ENCODE results near the gene CNIH3. TPM values are rescaled to one million over a fixed set of nuclear protein-coding genes. Genes with fewer than 3 reads are reported as not detected.

Gene CNIH3
- total and polyA plus RNA-seq, 2 of the 4 experiments (the other 2 are of a cell fraction) = 2.0 to 2.9 TPM

- Histone ChIP-seq H3K9ac (ENCODE audit: low read depth, low read length) (no peak overlapping the region), H2AK5ac (ENCODE audit: low read depth, low read length) (no peak overlapping the region), H3K4me1 (ENCODE audit: control insufficient read depth, insufficient read depth, low read length) (peaks cover 7% of the 10 kb centered on the region), H2AK9ac (replicated peaks; ENCODE audit: low read depth, low read length, poor library complexity) (no peak overlapping the region), H4K5ac (ENCODE audit: low read depth, low read length) (no peak overlapping the region), H3K27ac (ENCODE audit: insufficient read depth, low read length) (no peak overlapping the region), H3K23ac (ENCODE audit: low read depth, low read length) (no peak overlapping the region), H4K20me1 (ENCODE audit: insufficient read depth, low read length) (no peaks in the 10 kb centered on the region), H3K79me1 (ENCODE audit: low read depth in 1 of 2, low read length in 2 of 2) (peaks cover 0 to 6% of the 10 kb centered on the region in 2 experiments; a peak in 1 of 4 replicates), H3K4me3 (ENCODE audit: insufficient read depth, low read depth, low read length) (no peak overlapping the region), H3K4ac (ENCODE audit: low read depth, low read length) (no peak overlapping the region), H3K56ac (ENCODE audit: extremely low read depth, insufficient read depth, low read length) (no peak overlapping the region), H2BK20ac (ENCODE audit: low read depth, low read length) (no peak overlapping the region), H2BK120ac (ENCODE audit: low read depth, low read length) (no peak overlapping the region), H3K4me2 (ENCODE audit: low read depth, low read length) (no peak overlapping the region), H3K18ac (ENCODE audit: low read depth, low read length) (no peak overlapping the region), H4K91ac (ENCODE audit: insufficient read depth, low read depth, low read length) (no peak overlapping the region), H2BK5ac (ENCODE audit: low read depth, low read length, poor library complexity, severe bottlenecking) (no peak overlapping the region), H2AFZ (replicated peaks; ENCODE audit: low read length, poor library complexity) (no peak overlapping the region), H3K27me3 (ENCODE audit: control insufficient read depth, insufficient read depth, low read length) (no peaks in the 10 kb centered on the region), H3K9me1 (ENCODE audit: insufficient read depth, low read length) (peaks cover 10% of the 10 kb centered on the region), H2BK15ac (ENCODE audit: low read depth, low read length) (no peak overlapping the region), H4K8ac (ENCODE audit: low read depth in 2 of 2, low read length in 2 of 2) (no peak overlapping the region), H3K14ac (replicated peaks; ENCODE audit: low read depth, low read length) (no peak overlapping the region), H3K9me3 (ENCODE audit: control insufficient read depth, insufficient read depth, low read length) (no peaks in the 10 kb centered on the region), H3K36me3 (ENCODE audit: control insufficient read depth, insufficient read depth, low read length) (no peaks in the 10 kb centered on the region)
- TF ChIP-seq CHD1 (IDR thresholded peaks at IDR 0.05; ENCODE audit: low read depth, low read length) (no peak), USF2 (IDR thresholded peaks at IDR 0.05; ENCODE audit: low read depth, low read length) (no peak), CTCF (conservative IDR thresholded peaks at IDR 0.05; ENCODE audit: low read depth, low read length) (no peak), SMC3 (IDR thresholded peaks at IDR 0.05; ENCODE audit: low read depth, low read length) (no peak), FOS (IDR thresholded peaks at IDR 0.05; ENCODE audit: low read depth, low read length) (no peak), CEBPB (IDR thresholded peaks at IDR 0.05; ENCODE audit: low read depth, low read length) (no peak), BHLHE40 (IDR thresholded peaks at IDR 0.05; ENCODE audit: low read depth, low read length) (no peak), RAD21 (IDR thresholded peaks at IDR 0.05; ENCODE audit: low read length) (no peak), RCOR1 (IDR thresholded peaks at IDR 0.05; ENCODE audit: insufficient replicate concordance, low read length) (no peak), MAZ (IDR thresholded peaks at IDR 0.05; ENCODE audit: borderline replicate concordance, low read depth, low read length) (no peak), RFX5 (IDR thresholded peaks at IDR 0.05; ENCODE audit: low read depth, low read length) (no peak), POLR2A (IDR thresholded peaks at IDR 0.05; ENCODE audit: low read depth, low read length) (no peak), MXI1 (IDR thresholded peaks at IDR 0.05; ENCODE audit: borderline replicate concordance, low read depth, low read length) (no peak), MAFK (IDR thresholded peaks at IDR 0.05; ENCODE audit: low read depth, low read length) (no peak), NFE2L2 (IDR thresholded peaks at IDR 0.05; ENCODE audit: low read depth, low read length) (no peak)
- TF ChIP-seq, protein P1, sequence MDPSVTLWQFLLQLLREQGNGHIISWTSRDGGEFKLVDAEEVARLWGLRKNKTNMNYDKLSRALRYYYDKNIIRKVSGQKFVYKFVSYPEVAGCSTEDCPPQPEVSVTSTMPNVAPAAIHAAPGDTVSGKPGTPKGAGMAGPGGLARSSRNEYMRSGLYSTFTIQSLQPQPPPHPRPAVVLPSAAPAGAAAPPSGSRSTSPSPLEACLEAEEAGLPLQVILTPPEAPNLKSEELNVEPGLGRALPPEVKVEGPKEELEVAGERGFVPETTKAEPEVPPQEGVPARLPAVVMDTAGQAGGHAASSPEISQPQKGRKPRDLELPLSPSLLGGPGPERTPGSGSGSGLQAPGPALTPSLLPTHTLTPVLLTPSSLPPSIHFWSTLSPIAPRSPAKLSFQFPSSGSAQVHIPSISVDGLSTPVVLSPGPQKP (IDR thresholded peaks at IDR 0.05; ENCODE audit: borderline replicate concordance, low read depth, low read length) = no peak
- ChIA-PET POLR2A (ENCODE audit: unreplicated experiment) (no interaction called here), CTCF (interaction anchor here (0.6 kb wide), 1 partner anchor 37 kb away, joined by 4 read pairs; no protein-coding TSS in a partner anchor)
- intact Hi-C loops (cut with micrococcal nuclease) (no loop called here), dilution Hi-C loops (cut with HindIII; ENCODE audit: low sequenced_read_pairs, unreplicated experiment) (no loop called here), in situ Hi-C loops (cut with MboI; ENCODE audit: low sequenced_read_pairs) (no loop called here)
- 95% methylated on average over 2 of the region's 3 CpGs; no CpG with 5 or more reads in 1 of the 2 experiments for WGBS, 2 experiments (ENCODE audit: extremely low coverage in 2 of 2, insufficient read length in 1 of 2)
- DNase-seq = no peak
- no TSS peak for BruUV-seq (replicated peaks)
- no peak for ATAC-seq (ENCODE audit: low read depth)
These were observed 95.8 kb downstream of the CNIH3 start for GRCh38 chr1:224711876-224712275.

Measured in IMR-90 (cell line).